Gastrocnemius medialis (tissue), 4 donors: Measurements from ENCODE around the gene KRTAP5-7. TPM values are rescaled to one million over a fixed set of nuclear protein-coding genes. Genes with fewer than 3 reads are reported as not detected.
A peak's percentile ranks its signal among the peaks of the same experiment; 100 is the strongest.
"Not testable (repeated sequence)": the region's sequence is repeated elsewhere in the genome, so short reads cannot be mapped to it uniquely, and the experiment has no call there.

ENCODE experiments used
- ATAC-seq, 2 donors: fragments of 150-250 bp; one replicate each; pipeline ENCODE4 v1.9.1; 2016
- DNase-seq, 2 donors: peaks; one replicate each; pipeline ENCODE4 v3.0.0-alpha.2; 2019
- H3K27ac ChIP-seq, 4 donors: fragments of 200-600 bp; sonication (generic); 1 replicate in 1 of 4; 2 replicates in 3 of 4; pipeline ENCODE4 v1.5.1; 2016 to 2018; ENCODE audit warnings: mild to moderate bottlenecking in 2 of 4, moderate library complexity in 1 of 4
- H3K27me3 ChIP-seq, 3 donors: fragments of 200-600 bp; sonication (generic) in 2 of 3; 1 replicate in 1 of 3; 2 replicates in 2 of 3; pipeline versions ENCODE4 v1.5.1 to v1.6.0; 2016 to 2019; ENCODE audit warnings: mild to moderate bottlenecking in 1 of 3, moderate library complexity in 1 of 3
- H3K36me3 ChIP-seq, 2 donors: fragments of 200-600 bp; sonication (generic) in 1 of 2; one replicate each; pipeline ENCODE4 v1.5.1; 2017 to 2018
- H3K4me1 ChIP-seq, 2 donors: fragments of 200-600 bp; sonication (generic) in 1 of 2; one replicate each; pipeline ENCODE4 v1.5.1; 2016 to 2017; ENCODE audit warnings: mild to moderate bottlenecking in 2 of 2
- H3K4me3 ChIP-seq, 4 donors: fragments of 200-600 bp; sonication (generic) in 3 of 4; 1 replicate in 1 of 4; 2 replicates in 3 of 4; pipeline ENCODE4 v1.5.1; 2016 to 2019; ENCODE audit warnings: mild to moderate bottlenecking in 2 of 4
- H3K9me3 ChIP-seq, 3 donors: fragments of 200-600 bp; sonication (generic) in 2 of 3; 1 replicate in 1 of 3; 2 replicates in 2 of 3; pipeline ENCODE4 v1.5.1; 2016 to 2019
- CTCF ChIP-seq, 5 experiments: fragments of 450-650 bp in 3 of 5; fragments of 200-600 bp in 2 of 5; sonication (generic) in 2 of 5; IDR thresholded peaks in 4 of 5; conservative IDR thresholded peaks in 1 of 5; 1 replicate in 4 of 5; 2 replicates in 1 of 5; pipeline ENCODE4 v1.5.1; 2016 to 2019; ENCODE audit warnings: antibody characterized with exemption in 5 of 5, mild to moderate bottlenecking in 3 of 5, moderate library complexity in 3 of 5
- POLR2A ChIP-seq, 2 donors: fragments of 450-650 bp; IDR thresholded peaks; one replicate each; pipeline ENCODE4 v1.6.1; 2017; ENCODE audit warnings: antibody characterized with exemption in 2 of 2, mild to moderate bottlenecking in 2 of 2, moderate library complexity in 2 of 2
- in situ Hi-C, 4 donors: fragments of 200-750 bp; cut with MboI; loops; one replicate each; pipeline versions ENCODE4 v1.15.0 to v1.8.0; 2017; ENCODE audit warnings: low sequenced_read_pairs in 4 of 4
- intact Hi-C: fragments of 100-400 bp; cut with DNase I; formaldehyde crosslinking; loops from one replicate; pipeline ENCODE4 v1.15.1; 2023; ENCODE audit warnings: low total_unique reads
- total RNA-seq, 4 donors: library from RNA; depleted of rRNA; stranded (reverse); fragments of >200 nt; gene quantifications; one replicate each; pipeline versions ENCODE4 v1.1.0 to v1.2.3, GENCODE V29; 2016

The KRTAP5-7 gene
- total RNA-seq, 4 donors from 2014 or later = not detected

GRCh38 chr11:71535825-71536224 is 8.8 kb downstream of the KRTAP5-7 start:
- intact Hi-C loops (no loop called here), in situ Hi-C loops (no loop called here)
- H3K27ac ChIP-seq = no peak overlapping the region
- TF ChIP-seq POLR2A (IDR thresholded peaks at IDR 0.05) = no peak
- no peak for TF ChIP-seq CTCF (IDR thresholded peaks at IDR 0.05 in 4 of 5, conservative IDR thresholded peaks at IDR 0.05 in 1 of 5)
- no peaks in the 10 kb centered on the region for H3K9me3 ChIP-seq
- H3K4me3 ChIP-seq = no peak overlapping the region
- no peaks in the 10 kb centered on the region for H3K36me3 ChIP-seq
- no peak for ATAC-seq
- no peak for DNase-seq
- H3K4me1 ChIP-seq = no peaks in the 10 kb centered on the region
- no peaks in the 10 kb centered on the region for H3K27me3 ChIP-seq

- H3K4me3 ChIP-seq = no peak overlapping the region
- no peak overlapping the region for H3K27ac ChIP-seq
- TF ChIP-seq CTCF (IDR thresholded peaks at IDR 0.05 in 4 of 5, conservative IDR thresholded peaks at IDR 0.05 in 1 of 5) (no peak), POLR2A (IDR thresholded peaks at IDR 0.05) (no peak)
- H3K4me1 ChIP-seq = no peaks in the 10 kb centered on the region
- no peaks in the 10 kb centered on the region for H3K27me3 ChIP-seq
- no peaks in the 10 kb centered on the region for H3K36me3 ChIP-seq
- no peaks in the 10 kb centered on the region for H3K9me3 ChIP-seq
- DNase-seq = no peak
- peak in 1 of 2 donors; percentile 53 for ATAC-seq
- intact Hi-C loops = no loop called here
- in situ Hi-C loops = no loop called here
These were observed 10.5 kb downstream of the KRTAP5-7 start for GRCh38 chr11:71537537-71537936.

- H3K9me3 ChIP-seq, H3K27ac ChIP-seq, H3K4me1 ChIP-seq, H3K27me3 ChIP-seq, H3K36me3 ChIP-seq, intact Hi-C loops, DNase-seq, in situ Hi-C loops, ATAC-seq, H3K4me3 ChIP-seq: not testable (repeated sequence)
These were observed 11.1 kb downstream of the KRTAP5-7 start, which contains the start of gene KRTAP5-8 for GRCh38 chr11:71537977-71538665. Gene KRTAP5-8, plus strand, starts transcription at chr11:71538025. Its CDS starts 31 bp downstream, at chr11:71538056.

GRCh38 chr11:71538666-71538990 is 11.6 kb downstream of the KRTAP5-7 start:
- no peaks in the 10 kb centered on the region for H3K36me3 ChIP-seq
- H3K27me3 ChIP-seq = no peaks in the 10 kb centered on the region
- no peaks in the 10 kb centered on the region for H3K4me1 ChIP-seq
- H3K4me3 ChIP-seq = no peak overlapping the region
- no peak for DNase-seq
- no peaks in the 10 kb centered on the region for H3K9me3 ChIP-seq
- TF ChIP-seq CTCF (IDR thresholded peaks at IDR 0.05 in 4 of 5, conservative IDR thresholded peaks at IDR 0.05 in 1 of 5) (no peak), POLR2A (IDR thresholded peaks at IDR 0.05) (no peak)
- ATAC-seq = no peak
- intact Hi-C loops (no loop called here), in situ Hi-C loops (no loop called here)
- no peak overlapping the region for H3K27ac ChIP-seq

GRCh38 chr11:71539017-71539416 is 11.9 kb downstream of the KRTAP5-7 start:
- no peak for DNase-seq
- Histone ChIP-seq H3K4me3 (no peak overlapping the region), H3K36me3 (no peaks in the 10 kb centered on the region), H3K27me3 (no peaks in the 10 kb centered on the region), H3K27ac (no peak overlapping the region), H3K4me1 (no peaks in the 10 kb centered on the region), H3K9me3 (no peaks in the 10 kb centered on the region)
- in situ Hi-C loops (no loop called here), intact Hi-C loops (no loop called here)
- no peak for ATAC-seq
- TF ChIP-seq CTCF (IDR thresholded peaks at IDR 0.05 in 4 of 5, conservative IDR thresholded peaks at IDR 0.05 in 1 of 5) (no peak), POLR2A (IDR thresholded peaks at IDR 0.05) (no peak)

- H3K27ac ChIP-seq, H3K4me1 ChIP-seq, intact Hi-C loops, H3K27me3 ChIP-seq, DNase-seq, H3K36me3 ChIP-seq, in situ Hi-C loops, H3K9me3 ChIP-seq, H3K4me3 ChIP-seq, ATAC-seq: not testable (repeated sequence)
These were observed 12.9 kb downstream of the KRTAP5-7 start for GRCh38 chr11:71539971-71540370.

GRCh38 chr11:71540521-71541304 is 13.6 kb downstream of the KRTAP5-7 start:
- in situ Hi-C loops, H3K4me1 ChIP-seq, H3K27ac ChIP-seq, intact Hi-C loops, H3K27me3 ChIP-seq, H3K9me3 ChIP-seq, H3K4me3 ChIP-seq, ATAC-seq, H3K36me3 ChIP-seq, DNase-seq: not testable (repeated sequence)
